Epithelial cell of proximal tubule (primary cell): ENCODE results near the gene OTOS. TPM values are rescaled to one million over a fixed set of nuclear protein-coding genes. Genes with fewer than 3 reads are reported as not detected.

Experiments
- DNase-seq: peaks from one replicate; pipeline ENCODE4 v3.0.0-alpha.2; 2011; ENCODE audit warnings: low read depth
- H3K4me3 ChIP-seq: 2 replicates; pipeline ENCODE4 v1.5.1; 2011; ENCODE audit warnings: low read depth, mild to moderate bottlenecking, low read length
- CTCF ChIP-seq: conservative IDR thresholded peaks from 2 replicates; pipeline ENCODE4 v1.5.1; 2012; ENCODE audit warnings: low read depth, mild to moderate bottlenecking, low read length
- total RNA-seq: library from RNA; depleted of rRNA; stranded (reverse); fragments of >200 nt; gene quantifications from 2 replicates; pipeline ENCODE4 v1.2.3, GENCODE V29; 2015

The OTOS gene
- total RNA-seq, 1 donor from 2014 or later = not detected

- DNase-seq = no peak
- no peak overlapping the region for H3K4me3 ChIP-seq
- TF ChIP-seq CTCF = no peak
Observed at GRCh38 chr2:240127911-240128607, 12.4 kb downstream of the OTOS start.

DNA sequence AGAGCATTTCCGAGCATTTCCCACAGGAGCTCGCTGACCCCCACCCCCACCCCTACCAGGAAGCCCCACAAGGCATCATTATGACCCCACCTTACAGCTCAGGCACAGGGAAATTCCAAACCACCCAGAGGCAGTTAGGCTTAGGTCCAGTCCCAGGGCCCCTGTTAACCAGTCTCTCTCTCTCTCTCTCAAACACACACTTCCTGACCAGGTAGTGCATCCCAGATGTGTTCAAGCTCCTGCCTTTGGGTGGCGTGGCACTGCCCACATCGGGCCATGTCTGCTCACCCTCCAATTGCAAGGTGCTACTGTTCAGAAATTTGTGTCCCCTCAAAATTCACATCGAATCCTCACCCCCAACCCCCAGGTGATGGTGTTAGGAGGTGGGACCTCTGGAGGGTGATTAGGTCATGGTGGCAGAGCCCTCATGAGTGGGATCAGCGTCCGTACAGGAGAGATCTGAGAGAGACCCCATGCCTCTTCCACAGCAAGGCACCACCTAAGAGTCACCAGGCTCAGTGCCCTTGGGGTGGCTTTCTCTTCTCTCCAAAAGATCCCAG is 13.2 kb downstream of the OTOS start:
- no peak overlapping the region for H3K4me3 ChIP-seq
- no peak for TF ChIP-seq CTCF
- DNase-seq = no peak

- no peak for DNase-seq
- no peak for TF ChIP-seq CTCF
- no peak overlapping the region for H3K4me3 ChIP-seq
Observed at GRCh38 chr2:240126731-240127130, 13.7 kb downstream of the OTOS start.

DNA sequence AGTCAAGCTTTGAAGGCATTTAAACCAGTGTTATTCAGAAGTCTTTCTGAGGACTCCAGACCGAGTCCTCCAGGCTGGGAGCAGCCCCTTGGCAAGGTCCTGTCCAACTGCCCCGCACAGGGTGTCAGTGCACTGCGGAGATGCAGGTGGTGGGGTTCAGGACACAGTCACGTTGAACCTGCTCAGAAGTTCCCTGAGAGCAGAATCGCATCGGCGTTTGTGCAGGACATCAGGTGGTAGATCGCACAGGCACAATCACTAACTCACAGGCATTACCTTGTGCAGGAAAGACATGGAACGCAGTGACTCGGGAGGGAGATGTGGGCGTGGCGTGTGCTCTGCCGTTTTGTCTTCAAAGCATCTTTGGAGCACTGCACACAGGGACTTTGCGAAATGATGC is 14.7 kb downstream of the OTOS start:
- no peak for TF ChIP-seq CTCF
- no peak overlapping the region for H3K4me3 ChIP-seq
- no peak for DNase-seq

- no peak for TF ChIP-seq CTCF
- no peak for DNase-seq
- no peak overlapping the region for H3K4me3 ChIP-seq
Observed at GRCh38 chr2:240124651-240125030, 15.8 kb downstream of the OTOS start.

DNA sequence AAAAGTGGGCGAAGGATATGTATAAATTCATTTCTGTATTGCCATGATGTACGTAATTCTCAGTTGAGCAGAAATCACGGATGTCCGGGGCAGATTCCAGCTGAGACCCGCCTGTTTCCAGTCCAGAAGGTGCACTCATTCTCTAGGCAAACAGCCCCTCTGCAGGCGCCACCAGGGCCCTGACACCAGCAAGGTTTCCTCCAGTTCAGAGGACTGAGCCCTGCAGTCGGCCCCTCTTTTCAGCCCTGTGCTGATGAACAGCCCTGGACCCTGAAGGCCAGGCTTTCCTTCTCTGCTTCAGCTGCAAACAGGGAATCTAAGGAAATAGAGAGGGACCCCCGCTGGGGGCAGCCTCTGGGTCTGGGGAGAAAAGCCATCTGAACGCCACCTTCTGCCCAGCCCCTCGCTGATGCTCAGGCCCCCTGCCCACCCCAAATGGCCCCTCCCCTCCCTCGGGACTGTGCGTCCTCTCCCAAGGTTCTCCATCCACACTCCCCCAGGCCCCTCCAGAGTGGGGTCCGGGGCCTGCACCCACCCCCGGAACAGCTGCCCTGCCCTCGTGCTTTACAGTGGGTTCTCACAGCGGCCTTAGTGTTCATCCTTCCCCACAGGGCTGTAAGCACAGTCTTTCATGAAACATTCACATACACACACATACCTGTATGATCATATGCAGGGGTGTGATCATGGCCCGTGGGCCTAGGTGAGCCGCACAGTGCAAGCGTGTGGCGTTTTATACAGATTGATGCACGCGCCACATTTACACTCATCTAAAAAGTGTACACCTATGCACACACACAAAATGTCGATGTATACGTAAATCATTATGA is 16.4 kb downstream of the OTOS start:
- DNase-seq = no peak
- H3K4me3 ChIP-seq = no peak overlapping the region
- no peak for TF ChIP-seq CTCF
